Caco-2 (cell line): ENCODE data around the gene SSH2. TPM values are rescaled to one million over a fixed set of nuclear protein-coding genes. Genes with fewer than 3 reads are reported as not detected.
A peak's percentile ranks its signal among the peaks of the same experiment; 100 is the strongest.

ENCODE experiments used
- BruUV-seq: library from RNA; stranded (reverse); fragments of 400-500 nt; replicated peaks from 2 replicates; lab custom pipeline; 2021; lab: Mats Ljungman, UMichigan
- CTCF ChIA-PET: fragments of 300-600 bp; sonication (Branson Sonifier 250); formaldehyde crosslinking; loops from one replicate; lab custom pipeline; 2022; ENCODE audit warnings: antibody characterized with exemption; lab: Charles Lee
- POLR2A ChIA-PET: fragments of 300-600 bp; sonication (Branson Sonifier 250); formaldehyde crosslinking; loops from one replicate; lab custom pipeline; 2022; ENCODE audit warnings: antibody characterized with exemption; lab: Charles Lee
- DNase-seq, 2 experiments: peaks; one replicate each; pipeline versions ENCODE4 v3.0.0 to v3.0.0-alpha.2; 2020 to 2022
- H3K27me3 ChIP-seq: replicated peaks from 2 replicates; pipeline ENCODE4 v1.6.0; 2011; ENCODE audit warnings: low read length; ENCODE audit not compliant: control insufficient read depth, insufficient read depth
- H3K36me3 ChIP-seq: 2 replicates; pipeline ENCODE4 v1.5.1; 2011; ENCODE audit warnings: low read length; ENCODE audit not compliant: control insufficient read depth, insufficient read depth
- H3K4me1 ChIP-seq: fragments of 250-450 bp; sonication (Bioruptor Pico); 2 replicates; pipeline ENCODE4 v1.5.1; 2020; ENCODE audit warnings: mild to moderate bottlenecking
- H3K4me3 ChIP-seq: 2 replicates; pipeline ENCODE4 v1.5.1; 2011; ENCODE audit warnings: low read depth, mild to moderate bottlenecking, control low read depth, low read length
- H3K9me3 ChIP-seq: fragments of 250-450 bp; sonication (Bioruptor Pico); 2 replicates; pipeline ENCODE4 v1.5.1; 2020; ENCODE audit warnings: mild to moderate bottlenecking, moderate library complexity
- H3K27ac Mint-ChIP-seq: one replicate; pipeline ENCODE4 v1.8.0; 2022; ENCODE audit warnings: mixed read lengths; ENCODE audit not compliant: unreplicated experiment
- H3K27me3 Mint-ChIP-seq: one replicate; pipeline ENCODE4 v1.8.0; 2022; ENCODE audit warnings: mixed read lengths; ENCODE audit not compliant: insufficient read depth, unreplicated experiment
- H3K36me3 Mint-ChIP-seq: one replicate; pipeline ENCODE4 v1.8.0; 2022; ENCODE audit warnings: mild to moderate bottlenecking, mixed read lengths; ENCODE audit not compliant: insufficient read depth, unreplicated experiment
- H3K4me1 Mint-ChIP-seq: one replicate; pipeline ENCODE4 v1.8.0; 2022; ENCODE audit warnings: low read depth, mixed read lengths; ENCODE audit not compliant: unreplicated experiment
- H3K4me3 Mint-ChIP-seq: one replicate; pipeline ENCODE4 v1.8.0; 2022; ENCODE audit warnings: mild to moderate bottlenecking, moderate library complexity, mixed read lengths; ENCODE audit not compliant: unreplicated experiment
- H3K9me3 Mint-ChIP-seq: one replicate; pipeline ENCODE4 v1.8.0; 2022; ENCODE audit warnings: mixed read lengths; ENCODE audit not compliant: unreplicated experiment
- intact Hi-C: fragments of 100-400 bp; cut with micrococcal nuclease; formaldehyde crosslinking; loops from one replicate; pipeline ENCODE4 v1.10.0; 2022; ENCODE audit not compliant: unreplicated experiment
- total RNA-seq: library from RNA; stranded (reverse); gene quantifications from 2 replicates; pipeline ENCODE4 v1.2.3, GENCODE V29; 2022
- TF ChIP-seq, protein P1 (sequence below), 2 experiments: fragments of 200-600 bp in 1 of 2; IDR thresholded peaks; 1 replicate in 1 of 2; 2 replicates in 1 of 2; pipeline versions ENCODE4 v1.5.1 to v1.8.0; 2011 to 2022; ENCODE audit warnings: antibody characterized with exemption in 1 of 2, control low read depth in 1 of 2, inconsistent platforms in 1 of 2, low read depth in 1 of 2, low read length in 1 of 2, mild to moderate bottlenecking in 1 of 2, moderate library complexity in 1 of 2; ENCODE audit not compliant: insufficient read depth in 1 of 2, severe bottlenecking in 1 of 2, unreplicated experiment in 1 of 2

Gene SSH2
- total RNA-seq, 1 experiment from 2014 or later, result 48.2 TPM

- Mint-ChIP-seq H3K27ac (no peak overlapping the region), H3K4me3 (no peak overlapping the region), H3K36me3 (no peaks in the 10 kb centered on the region), H3K4me1 (peaks cover 8% of the 10 kb centered on the region), H3K9me3 (no peaks in the 10 kb centered on the region), H3K27me3 (no peaks in the 10 kb centered on the region)
- Histone ChIP-seq H3K4me1 (peaks cover 23% of the 10 kb centered on the region), H3K27me3 (no peaks in the 10 kb centered on the region), H3K4me3 (no peak overlapping the region), H3K9me3 (no peaks in the 10 kb centered on the region), H3K36me3 (no peaks in the 10 kb centered on the region)
- ChIA-PET CTCF (interaction anchor here (0.6 to 4.9 kb wide), 13 partner anchors 11 to 777 kb away, joined by 3 to 89 read pairs (median 4); no protein-coding TSS in a partner anchor), POLR2A (interaction anchor here (0.5 to 0.6 kb wide), 2 partner anchors 18 to 211 kb away, joined by 3 to 4 read pairs; no protein-coding TSS in a partner anchor)
- DNase-seq, result peak; percentile 64 to 84
- no TSS peak for BruUV-seq
- intact Hi-C loops, result loop anchor here (1.0 to 10.0 kb wide), 6 partner anchors 37 to 198 kb away; no protein-coding TSS in a partner anchor
- TF ChIP-seq, protein P1, sequence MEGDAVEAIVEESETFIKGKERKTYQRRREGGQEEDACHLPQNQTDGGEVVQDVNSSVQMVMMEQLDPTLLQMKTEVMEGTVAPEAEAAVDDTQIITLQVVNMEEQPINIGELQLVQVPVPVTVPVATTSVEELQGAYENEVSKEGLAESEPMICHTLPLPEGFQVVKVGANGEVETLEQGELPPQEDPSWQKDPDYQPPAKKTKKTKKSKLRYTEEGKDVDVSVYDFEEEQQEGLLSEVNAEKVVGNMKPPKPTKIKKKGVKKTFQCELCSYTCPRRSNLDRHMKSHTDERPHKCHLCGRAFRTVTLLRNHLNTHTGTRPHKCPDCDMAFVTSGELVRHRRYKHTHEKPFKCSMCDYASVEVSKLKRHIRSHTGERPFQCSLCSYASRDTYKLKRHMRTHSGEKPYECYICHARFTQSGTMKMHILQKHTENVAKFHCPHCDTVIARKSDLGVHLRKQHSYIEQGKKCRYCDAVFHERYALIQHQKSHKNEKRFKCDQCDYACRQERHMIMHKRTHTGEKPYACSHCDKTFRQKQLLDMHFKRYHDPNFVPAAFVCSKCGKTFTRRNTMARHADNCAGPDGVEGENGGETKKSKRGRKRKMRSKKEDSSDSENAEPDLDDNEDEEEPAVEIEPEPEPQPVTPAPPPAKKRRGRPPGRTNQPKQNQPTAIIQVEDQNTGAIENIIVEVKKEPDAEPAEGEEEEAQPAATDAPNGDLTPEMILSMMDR (IDR thresholded peaks at IDR 0.05; ENCODE audit: insufficient read depth in 1 of 2, low read depth in 1 of 2, low read length in 1 of 2, severe bottlenecking in 1 of 2, unreplicated experiment in 1 of 2), result peak; percentile 82 to 87
Observed at GRCh38 chr17:29778956-29779811, 150.8 kb downstream of the SSH2 start.

DNA sequence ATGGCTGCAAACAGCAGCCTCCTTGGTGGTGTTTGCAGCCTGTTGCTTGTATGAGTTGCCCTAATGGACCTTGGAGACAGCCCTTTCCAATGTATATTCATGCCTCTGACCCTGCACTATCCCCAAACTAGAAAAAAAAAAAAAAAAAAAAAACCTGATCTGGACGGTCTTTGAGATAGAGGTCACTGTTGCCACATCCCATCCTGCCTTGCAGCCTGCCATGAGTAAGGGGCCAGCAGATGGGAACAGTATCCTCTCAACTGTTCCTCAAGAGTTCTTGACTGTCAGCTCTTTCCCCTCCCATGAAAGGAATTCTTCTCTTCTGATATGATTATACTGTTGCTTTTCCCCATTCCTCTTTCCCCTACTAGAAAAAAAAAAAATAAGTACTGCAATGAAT, 152.4 kb downstream of the SSH2 start:
- Mint-ChIP-seq H3K4me1 (peaks cover 8% of the 10 kb centered on the region), H3K27me3 (no peaks in the 10 kb centered on the region), H3K36me3 (no peaks in the 10 kb centered on the region), H3K27ac (no peak overlapping the region), H3K9me3 (no peaks in the 10 kb centered on the region), H3K4me3 (no peak overlapping the region)
- BruUV-seq, result no TSS peak
- POLR2A ChIA-PET, result interaction anchor here (1.1 kb wide), 1 partner anchor 138 kb away, joined by 3 read pairs; no protein-coding TSS in a partner anchor
- no peaks in the 10 kb centered on the region for H3K9me3 ChIP-seq
- intact Hi-C loops, result loop anchor here (2.0 to 10.0 kb wide), 5 partner anchors 35 to 197 kb away; no protein-coding TSS in a partner anchor
- no peaks in the 10 kb centered on the region for H3K27me3 ChIP-seq
- H3K36me3 ChIP-seq, result no peaks in the 10 kb centered on the region
- H3K4me1 ChIP-seq, result peaks cover 23% of the 10 kb centered on the region
- TF ChIP-seq, protein P1 (IDR thresholded peaks at IDR 0.05; ENCODE audit: insufficient read depth in 1 of 2, low read depth in 1 of 2, low read length in 1 of 2, severe bottlenecking in 1 of 2, unreplicated experiment in 1 of 2), result no peak
- no peak overlapping the region for H3K4me3 ChIP-seq
- CTCF ChIA-PET, result interaction anchor here (0.5 to 4.9 kb wide), 6 partner anchors 16 to 138 kb away, joined by 3 to 89 read pairs (median 4); no protein-coding TSS in a partner anchor
- DNase-seq, result no peak

GRCh38 chr17:29776026-29776425, 154.0 kb downstream of the SSH2 start:
- H3K9me3 ChIP-seq, result no peaks in the 10 kb centered on the region
- intact Hi-C loops, result loop anchor here (5.0 to 10.0 kb wide), 3 partner anchors 34 to 159 kb away; no protein-coding TSS in a partner anchor
- no TSS peak for BruUV-seq
- no peaks in the 10 kb centered on the region for H3K36me3 Mint-ChIP-seq
- ChIA-PET CTCF (interaction anchor here (4.9 kb wide), 1 partner anchor 136 kb away, joined by 89 read pairs; no protein-coding TSS in a partner anchor), POLR2A (interaction anchor here (0.5 kb wide), 1 partner anchor 385 kb away, joined by 3 read pairs; no protein-coding TSS in a partner anchor)
- H3K36me3 ChIP-seq, result no peaks in the 10 kb centered on the region
- H3K27me3 Mint-ChIP-seq, result no peaks in the 10 kb centered on the region
- no peak for DNase-seq
- H3K4me1 ChIP-seq, result peaks cover 23% of the 10 kb centered on the region
- H3K4me3 Mint-ChIP-seq, result no peak overlapping the region
- no peak overlapping the region for H3K27ac Mint-ChIP-seq
- no peaks in the 10 kb centered on the region for H3K27me3 ChIP-seq
- no peak overlapping the region for H3K4me3 ChIP-seq
- TF ChIP-seq, protein P1 (IDR thresholded peaks at IDR 0.05; ENCODE audit: insufficient read depth in 1 of 2, low read depth in 1 of 2, low read length in 1 of 2, severe bottlenecking in 1 of 2, unreplicated experiment in 1 of 2), result no peak
- H3K4me1 Mint-ChIP-seq, result peaks cover 8% of the 10 kb centered on the region
- H3K9me3 Mint-ChIP-seq, result no peaks in the 10 kb centered on the region
